OCI-LY1 (cell line): ENCODE results near the gene CNTD1.

ENCODE experiments used
- H2AFZ ChIP-seq: fragments of 200-600 bp; sonication (generic), shearing (Covaris generic); 2 replicates; pipeline ENCODE4 v1.6.0; 2014; ENCODE audit warnings: antibody characterized with exemption, mild to moderate bottlenecking, low read length
- H3F3A ChIP-seq: fragments of 200-600 bp; sonication (generic), shearing (Covaris generic); 2 replicates; pipeline ENCODE4 v1.6.0; 2014; ENCODE audit warnings: mild to moderate bottlenecking, antibody characterized with exemption, low read length, moderate library complexity; ENCODE audit not compliant: insufficient read depth
- H3K27ac ChIP-seq: fragments of 200-600 bp; sonication (generic); 2 replicates; pipeline ENCODE4 v1.5.1; 2014; ENCODE audit warnings: low read length, mixed run types, mild to moderate bottlenecking, low read depth; ENCODE audit not compliant: poor library complexity, severe bottlenecking
- H3K27me3 ChIP-seq: fragments of 200-600 bp; sonication (generic); 2 replicates; pipeline ENCODE4 v1.6.0; 2014; ENCODE audit warnings: antibody characterized with exemption, mild to moderate bottlenecking, low read length, moderate library complexity; ENCODE audit not compliant: insufficient read depth
- H3K36me3 ChIP-seq: fragments of 200-600 bp; sonication (generic); 2 replicates; pipeline ENCODE4 v1.6.1; 2014; ENCODE audit warnings: mild to moderate bottlenecking, antibody characterized with exemption, low read length, moderate library complexity, mixed read lengths; ENCODE audit not compliant: insufficient read depth
- H3K4me1 ChIP-seq: fragments of 200-600 bp; sonication (generic); 2 replicates; pipeline ENCODE4 v1.5.1; 2014; ENCODE audit warnings: mild to moderate bottlenecking, low read length, moderate library complexity; ENCODE audit not compliant: insufficient read depth, severe bottlenecking
- H3K4me2 ChIP-seq: fragments of 200-600 bp; sonication (generic), shearing (Covaris generic); 2 replicates; pipeline ENCODE4 v1.6.1; 2014; ENCODE audit warnings: low read length
- H3K4me3 ChIP-seq: fragments of 200-600 bp; sonication (generic); 2 replicates; pipeline ENCODE4 v1.5.1; 2014; ENCODE audit warnings: low read length, low read depth, mild to moderate bottlenecking, mixed read lengths; ENCODE audit not compliant: poor library complexity, severe bottlenecking
- H3K79me2 ChIP-seq: fragments of 200-600 bp; shearing (Covaris generic); 2 replicates; pipeline ENCODE4 v1.6.1; 2016; ENCODE audit warnings: mixed run types, low read length, mixed read lengths; ENCODE audit not compliant: insufficient read depth
- H3K9ac ChIP-seq: fragments of 200-600 bp; sonication (generic), shearing (Covaris generic); 2 replicates; pipeline ENCODE4 v1.6.1; 2014; ENCODE audit warnings: mild to moderate bottlenecking, low read length, mixed read lengths
- H3K9me2 ChIP-seq: fragments of 200-600 bp; sonication (generic), shearing (Covaris generic); 2 replicates; pipeline ENCODE4 v1.6.1; 2014; ENCODE audit warnings: low read depth, mild to moderate bottlenecking, low read length, mixed read lengths
- H3K9me3 ChIP-seq: fragments of 200-600 bp; shearing (Covaris generic); 2 replicates; pipeline ENCODE4 v1.6.1; 2014; ENCODE audit warnings: low read length, mixed read lengths
- H4K20me1 ChIP-seq: fragments of 200-600 bp; sonication (generic), shearing (Covaris generic); 2 replicates; pipeline ENCODE4 v1.6.0; 2016; ENCODE audit warnings: mild to moderate bottlenecking, low read length; ENCODE audit not compliant: insufficient read depth
- EZH2 ChIP-seq: fragments of 200-600 bp; sonication (generic), shearing (Covaris generic); IDR thresholded peaks from 2 replicates; pipeline ENCODE4 v1.8.0; 2017; ENCODE audit warnings: borderline replicate concordance, mixed run types, mild to moderate bottlenecking, antibody characterized with exemption, low read length, moderate library complexity, mixed read lengths
- TF ChIP-seq, protein P1 (sequence below): fragments of 200-600 bp; sonication (generic), shearing (Covaris generic); IDR thresholded peaks from 2 replicates; pipeline ENCODE4 v1.5.1; 2017; ENCODE audit warnings: mild to moderate bottlenecking, antibody characterized with exemption, low read length, moderate library complexity, mixed read lengths

The CNTD1 gene

DNA sequence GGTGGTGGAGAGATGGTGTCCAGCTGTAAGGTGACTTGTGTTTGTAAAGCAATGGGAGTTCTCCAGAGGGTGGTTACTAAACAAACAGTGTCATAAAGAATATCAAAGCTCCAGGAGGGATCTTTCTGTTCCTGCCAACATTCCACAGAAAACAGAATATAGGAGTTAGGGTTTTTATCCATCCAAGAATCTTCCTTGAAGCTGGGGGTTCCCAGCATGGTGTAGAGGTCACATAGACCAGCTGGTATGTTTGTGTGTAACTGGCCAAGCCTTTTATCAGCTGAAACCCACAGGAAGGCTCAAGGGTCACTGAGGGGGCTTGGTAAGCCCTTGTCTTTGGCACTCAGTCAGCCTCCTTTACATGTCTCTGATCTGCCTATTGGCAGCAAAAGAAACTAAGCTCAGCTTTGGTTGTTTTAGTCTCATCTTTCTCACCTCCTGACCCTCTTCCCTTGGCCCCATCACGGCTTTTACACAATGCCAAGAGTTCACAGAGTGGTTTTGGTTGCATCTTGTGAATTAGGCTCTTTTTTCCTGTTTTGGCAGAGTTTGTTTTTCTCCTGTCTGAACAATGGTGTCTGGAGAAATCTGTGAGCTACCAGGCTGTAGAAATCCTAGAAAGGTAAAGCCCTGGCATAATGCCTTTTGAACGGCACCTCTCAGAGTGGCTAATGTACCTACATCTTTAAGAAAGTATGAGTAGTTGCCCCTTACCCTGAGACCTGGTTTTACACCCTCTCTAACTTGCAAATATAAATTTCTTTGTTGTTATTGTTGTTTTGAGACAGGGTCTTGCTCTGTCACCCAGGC lies 4.6 kb downstream of the CNTD1 start:
- no peak overlapping the region for H3K27ac ChIP-seq
- H3K27me3 ChIP-seq, result no peaks in the 10 kb centered on the region
- peaks cover 4% of the 10 kb centered on the region for H3K4me1 ChIP-seq
- no peaks in the 10 kb centered on the region for H3K36me3 ChIP-seq
- H3K9me2 ChIP-seq, result no peaks in the 10 kb centered on the region
- no peak overlapping the region for H3K4me3 ChIP-seq
- no peaks in the 10 kb centered on the region for H4K20me1 ChIP-seq
- H3K4me2 ChIP-seq, result no peak overlapping the region
- TF ChIP-seq, protein P1, sequence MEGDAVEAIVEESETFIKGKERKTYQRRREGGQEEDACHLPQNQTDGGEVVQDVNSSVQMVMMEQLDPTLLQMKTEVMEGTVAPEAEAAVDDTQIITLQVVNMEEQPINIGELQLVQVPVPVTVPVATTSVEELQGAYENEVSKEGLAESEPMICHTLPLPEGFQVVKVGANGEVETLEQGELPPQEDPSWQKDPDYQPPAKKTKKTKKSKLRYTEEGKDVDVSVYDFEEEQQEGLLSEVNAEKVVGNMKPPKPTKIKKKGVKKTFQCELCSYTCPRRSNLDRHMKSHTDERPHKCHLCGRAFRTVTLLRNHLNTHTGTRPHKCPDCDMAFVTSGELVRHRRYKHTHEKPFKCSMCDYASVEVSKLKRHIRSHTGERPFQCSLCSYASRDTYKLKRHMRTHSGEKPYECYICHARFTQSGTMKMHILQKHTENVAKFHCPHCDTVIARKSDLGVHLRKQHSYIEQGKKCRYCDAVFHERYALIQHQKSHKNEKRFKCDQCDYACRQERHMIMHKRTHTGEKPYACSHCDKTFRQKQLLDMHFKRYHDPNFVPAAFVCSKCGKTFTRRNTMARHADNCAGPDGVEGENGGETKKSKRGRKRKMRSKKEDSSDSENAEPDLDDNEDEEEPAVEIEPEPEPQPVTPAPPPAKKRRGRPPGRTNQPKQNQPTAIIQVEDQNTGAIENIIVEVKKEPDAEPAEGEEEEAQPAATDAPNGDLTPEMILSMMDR, result no peak
- TF ChIP-seq EZH2, result no peak
- H3K9me3 ChIP-seq, result no peaks in the 10 kb centered on the region
- no peak overlapping the region for H3K9ac ChIP-seq
- H3F3A ChIP-seq, result no peaks in the 10 kb centered on the region
- no peak overlapping the region for H2AFZ ChIP-seq
- H3K79me2 ChIP-seq, result no peaks in the 10 kb centered on the region

GRCh38 chr17:42804918-42805367 lies 6.3 kb downstream of the CNTD1 start:
- Histone ChIP-seq H3K4me3 (no peak overlapping the region), H2AFZ (no peak overlapping the region), H3K4me1 (no peaks in the 10 kb centered on the region), H3K9ac (no peak overlapping the region), H3K27me3 (no peaks in the 10 kb centered on the region), H3K9me2 (no peaks in the 10 kb centered on the region), H3K4me2 (no peak overlapping the region), H4K20me1 (no peaks in the 10 kb centered on the region), H3K79me2 (no peaks in the 10 kb centered on the region), H3K9me3 (no peaks in the 10 kb centered on the region), H3F3A (no peaks in the 10 kb centered on the region), H3K36me3 (peaks cover 9% of the 10 kb centered on the region; the same call in 1 of the 2 replicates), H3K27ac (no peak overlapping the region)
- TF ChIP-seq EZH2, result no peak
- TF ChIP-seq, protein P1, result no peak

DNA sequence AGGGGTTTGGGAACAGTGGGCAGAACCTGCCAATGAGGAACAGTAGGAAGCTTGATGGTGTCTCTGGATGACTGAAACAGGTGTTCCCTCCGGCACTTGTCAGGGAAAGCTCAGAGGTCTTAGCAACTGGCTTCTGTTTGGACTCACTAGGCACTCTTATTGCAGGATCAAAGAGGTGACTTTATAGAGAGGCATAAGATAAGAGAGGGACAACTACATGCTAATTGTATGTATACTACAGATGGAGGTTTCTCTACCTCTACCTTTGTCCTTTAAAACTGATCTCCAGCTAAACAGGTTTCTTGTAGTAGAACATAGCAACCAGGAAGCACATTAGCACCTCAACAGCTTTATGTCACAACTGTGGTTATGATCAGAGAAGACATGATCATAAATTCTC lies 7.6 kb downstream of the CNTD1 start:
- Histone ChIP-seq H3K27me3 (no peaks in the 10 kb centered on the region), H3K4me2 (no peak overlapping the region), H3K9me3 (no peaks in the 10 kb centered on the region), H3K27ac (no peak overlapping the region), H3K4me1 (no peaks in the 10 kb centered on the region), H3K4me3 (no peak overlapping the region), H4K20me1 (no peaks in the 10 kb centered on the region), H3K9ac (no peak overlapping the region), H3F3A (no peaks in the 10 kb centered on the region), H2AFZ (no peak overlapping the region), H3K79me2 (no peaks in the 10 kb centered on the region), H3K9me2 (no peaks in the 10 kb centered on the region), H3K36me3 (peaks cover 22% of the 10 kb centered on the region; the same call in 1 of the 2 replicates)
- TF ChIP-seq, protein P1, result no peak
- no peak for TF ChIP-seq EZH2
